Renal pelvis (tissue), 12 donors: ENCODE measurements around the gene DNM2. TPM values are rescaled to one million over a fixed set of nuclear protein-coding genes. Genes with fewer than 3 reads are reported as not detected.
"Not testable (repeated sequence)": the region's sequence is repeated elsewhere in the genome, so short reads cannot be mapped to it uniquely, and the experiment has no call there.

ENCODE experiments used
- DNase-seq: peaks from one replicate; pipeline ENCODE4 v3.0.0-alpha.2; 2013
- long read RNA-seq, 16 experiments: transcript quantifications; one replicate each; lab custom pipeline, GENCODE V29; 2026
- polyA plus RNA-seq, 3 donors: library from polyadenylated mRNA; unstranded; fragments of 120-200 nt; gene quantifications; one replicate each; pipeline ENCODE4 v1.2.1, GENCODE V29; 2013; ENCODE audit not compliant: insufficient read length in 3 of 3

DNM2 gene
- 100 to 1,000 TPM; 130 to 167 (median 158) TPM for polyA plus RNA-seq
- long read RNA-seq, donor 1, full-length matches to known transcripts = 17 of 48 reads
- long read RNA-seq, donor 1, partial matches to known transcripts = 31 of 48 reads
- long read RNA-seq, donor 1, other reads (novel, unspliced or antisense) = 0 of 48 reads
- long read RNA-seq, donor 2, full-length matches to known transcripts = 6 of 70 reads
- long read RNA-seq, donor 2, partial matches to known transcripts = 64 of 70 reads
- long read RNA-seq, donor 2, other reads (novel, unspliced or antisense) = 0 of 70 reads
- long read RNA-seq, donor 3, partial matches to known transcripts = 48 of 52 reads
- long read RNA-seq, donor 3, other reads (novel, unspliced or antisense) = 0 of 52 reads
- long read RNA-seq, donor 4, full-length matches to known transcripts = 14 of 51 reads
- long read RNA-seq, donor 4, partial matches to known transcripts = 37 of 51 reads
- long read RNA-seq, donor 4, other reads (novel, unspliced or antisense) = 0 of 51 reads
- long read RNA-seq, donor 5, partial matches to known transcripts = 28 of 57 reads
- long read RNA-seq, donor 5, other reads (novel, unspliced or antisense) = 24 of 57 reads
- long read RNA-seq, donor 6, full-length matches to known transcripts = 17 of 69 reads
- long read RNA-seq, donor 6, partial matches to known transcripts = 52 of 69 reads
- long read RNA-seq, donor 6, other reads (novel, unspliced or antisense) = 0 of 69 reads
- long read RNA-seq, donor 7, full-length matches to known transcripts = 15 of 160 reads
- long read RNA-seq, donor 7, partial matches to known transcripts = 145 of 160 reads
- long read RNA-seq, donor 7, other reads (novel, unspliced or antisense) = 0 of 160 reads
- long read RNA-seq, donor 8, partial matches to known transcripts = 6 of 10 reads
- long read RNA-seq, donor 8, other reads (novel, unspliced or antisense) = 0 of 10 reads
- long read RNA-seq, donor 9, full-length matches to known transcripts = 7 of 95 reads
- long read RNA-seq, donor 9, partial matches to known transcripts = 88 of 95 reads
- long read RNA-seq, donor 9, other reads (novel, unspliced or antisense) = 0 of 95 reads
- long read RNA-seq, donor 10, full-length matches to known transcripts = 15 of 65 reads
- long read RNA-seq, donor 10, partial matches to known transcripts = 50 of 65 reads
- long read RNA-seq, donor 10, other reads (novel, unspliced or antisense) = 0 of 65 reads
- long read RNA-seq, donor 11, full-length matches to known transcripts = 5 of 31 reads
- long read RNA-seq, donor 11, partial matches to known transcripts = 26 of 31 reads
- long read RNA-seq, donor 11, other reads (novel, unspliced or antisense) = 0 of 31 reads
- long read RNA-seq, donor 12, full-length matches to known transcripts = 28 of 127 reads
- long read RNA-seq, donor 12, partial matches to known transcripts = 99 of 127 reads
- long read RNA-seq, donor 12, other reads (novel, unspliced or antisense) = 0 of 127 reads
- long read RNA-seq, donor 13, full-length matches to known transcripts = 2 of 25 reads
- long read RNA-seq, donor 13, partial matches to known transcripts = 23 of 25 reads
- long read RNA-seq, donor 13, other reads (novel, unspliced or antisense) = 0 of 25 reads
- long read RNA-seq, donor 14 = 0 reads
- long read RNA-seq, donor 15 = 0 reads
- long read RNA-seq, donor 16, full-length matches to known transcripts = 9 of 71 reads
- long read RNA-seq, donor 16, partial matches to known transcripts = 62 of 71 reads
- long read RNA-seq, donor 16, other reads (novel, unspliced or antisense) = 0 of 71 reads

DNA sequence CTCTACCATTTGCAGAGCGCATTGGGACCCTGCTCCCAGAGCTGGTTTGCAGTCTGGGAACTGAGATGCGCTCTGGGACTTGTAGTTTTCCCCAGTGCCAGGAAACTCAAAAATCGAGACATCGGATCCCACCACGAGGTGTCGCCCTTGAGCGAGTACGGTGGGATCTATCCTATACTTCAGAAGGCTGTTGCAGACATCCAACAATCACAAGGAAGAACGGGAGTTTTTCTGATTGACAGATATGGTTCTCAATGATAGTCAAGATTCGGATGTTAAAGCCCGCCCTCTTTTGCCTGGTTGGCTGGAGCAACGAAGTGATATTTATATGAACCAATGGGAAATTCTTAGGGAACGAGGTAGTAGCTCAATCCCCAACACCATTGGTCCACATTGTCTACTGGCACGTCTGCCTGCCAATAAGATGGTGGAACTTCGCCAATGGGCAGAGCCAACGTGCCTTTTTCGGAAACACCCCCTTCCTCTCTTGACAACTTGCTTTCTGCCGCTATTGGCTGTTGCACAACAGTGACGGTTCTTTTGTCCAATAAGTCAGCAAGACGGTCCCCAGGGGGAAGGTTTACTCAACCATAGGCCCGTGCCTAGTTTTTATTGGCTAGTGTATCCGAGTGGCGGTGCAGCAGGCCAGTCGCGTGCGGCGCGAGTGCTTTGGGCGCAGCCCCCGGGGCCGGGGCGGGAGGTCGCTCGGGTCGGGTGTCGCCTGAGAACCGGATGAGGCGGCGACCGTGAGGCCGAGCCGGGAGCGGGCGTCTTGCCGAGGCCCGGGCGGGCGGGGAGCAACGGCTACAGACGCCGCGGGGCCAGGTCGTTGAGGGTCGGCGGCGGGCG is at the start of gene DNM2:
Gene DNM2, plus strand, starts transcription at position 724 of the 849 bp plus-strand sequence. CDS start 164 bp downstream, outside the sequence.
- peak; percentile 100 for DNase-seq

DNA sequence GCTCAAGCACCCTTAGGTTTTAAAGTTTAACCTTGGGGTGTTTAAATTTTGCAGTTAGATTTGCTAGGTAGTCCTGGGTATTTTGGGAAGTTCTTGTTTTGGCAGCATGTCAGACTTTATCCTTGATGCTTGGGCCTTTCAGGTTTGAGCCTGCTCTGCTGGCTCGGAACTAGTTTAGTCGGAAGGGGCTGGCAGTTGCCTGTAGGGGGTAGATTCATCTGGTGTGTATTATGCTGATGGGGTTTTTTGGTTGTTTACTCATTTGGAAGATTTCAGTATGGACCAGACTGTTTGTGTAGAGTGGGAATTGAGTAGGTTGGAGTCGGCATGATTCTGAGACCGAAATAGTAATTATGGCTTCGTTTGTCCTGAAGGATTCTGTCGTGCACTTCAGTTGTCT is 48.6 kb upstream of the DNM2 start:
- DNase-seq = no peak

DNA sequence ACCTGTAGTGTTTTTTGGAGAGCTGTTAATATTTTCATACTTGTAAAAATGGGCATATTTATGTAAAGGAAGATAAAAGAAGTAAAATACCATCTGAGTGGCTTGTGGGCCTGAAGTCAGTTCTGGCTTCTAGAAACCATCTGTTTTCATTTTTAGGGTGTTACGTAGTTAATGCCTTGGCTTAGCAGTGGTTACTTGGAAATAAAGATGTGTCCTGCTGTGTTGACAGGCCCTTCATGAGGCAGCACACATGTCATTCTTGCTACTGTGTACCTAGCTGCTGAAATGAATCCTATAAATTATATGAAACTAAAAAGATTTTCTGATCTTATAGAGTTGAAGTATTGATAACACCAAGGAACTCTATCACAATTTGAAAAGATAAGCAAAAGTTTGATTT is 47.7 kb upstream of the DNM2 start:
- DNase-seq = no peak

DNA sequence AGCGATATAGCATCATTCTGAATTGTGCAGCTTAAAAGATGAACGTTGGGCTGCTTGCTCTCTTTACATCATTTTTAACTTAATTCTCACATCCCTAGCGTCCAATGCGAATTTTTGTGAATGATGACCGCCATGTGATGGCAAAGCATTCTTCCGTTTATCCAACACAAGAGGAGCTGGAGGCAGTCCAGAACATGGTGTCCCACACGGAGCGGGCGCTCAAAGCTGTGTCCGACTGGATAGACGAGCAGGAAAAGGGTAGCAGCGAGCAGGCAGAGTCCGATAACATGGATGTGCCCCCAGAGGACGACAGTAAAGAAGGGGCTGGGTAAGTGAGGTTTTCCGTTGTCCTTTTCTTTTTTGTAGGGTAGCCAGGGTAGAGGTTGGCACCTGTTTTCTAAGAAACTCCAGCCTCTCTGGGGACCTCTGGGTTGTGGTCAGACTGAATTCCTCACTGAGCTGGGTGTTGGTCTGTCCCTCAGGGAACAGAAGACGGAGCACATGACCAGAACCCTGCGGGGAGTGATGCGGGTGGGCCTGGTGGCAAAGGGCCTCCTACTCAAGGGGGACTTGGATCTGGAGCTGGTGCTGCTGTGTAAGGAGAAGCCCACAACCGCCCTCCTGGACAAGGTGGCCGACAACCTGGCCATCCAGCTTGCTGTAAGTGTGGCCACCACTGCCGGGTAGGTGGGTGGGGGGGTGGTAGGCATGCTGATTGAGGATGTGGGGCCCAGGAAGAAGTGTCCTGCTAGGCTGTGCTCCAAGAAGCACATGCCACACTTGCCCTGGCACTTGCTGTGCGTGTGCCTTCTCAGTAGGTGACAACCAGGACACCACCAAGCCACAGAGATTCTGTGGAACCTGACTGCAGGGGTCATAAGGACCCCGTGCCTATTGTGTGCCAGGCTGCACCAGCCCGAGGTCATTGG is 46.7 kb upstream of the DNM2 start:
- DNase-seq = no peak

DNA sequence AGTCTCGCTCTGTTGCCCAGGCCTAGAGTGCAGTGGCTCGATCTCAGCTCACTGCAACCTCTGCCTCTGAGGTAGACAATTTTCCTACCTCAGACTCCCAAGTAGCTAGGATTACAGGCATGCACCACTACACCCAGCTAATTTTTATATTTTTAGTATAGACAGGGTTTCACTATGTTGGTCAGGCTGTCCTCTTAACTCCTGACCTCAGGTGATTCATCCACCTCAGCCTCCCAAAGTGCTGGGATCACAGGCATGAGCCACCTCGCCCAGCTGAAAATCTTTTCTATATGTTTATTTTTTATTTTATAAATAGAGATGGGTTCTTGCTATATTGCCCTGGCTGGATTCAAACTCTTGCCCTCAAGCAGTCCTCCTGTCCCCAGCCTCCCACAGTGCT is 46.0 kb upstream of the DNM2 start:
- DNase-seq = not testable (repeated sequence)

DNA sequence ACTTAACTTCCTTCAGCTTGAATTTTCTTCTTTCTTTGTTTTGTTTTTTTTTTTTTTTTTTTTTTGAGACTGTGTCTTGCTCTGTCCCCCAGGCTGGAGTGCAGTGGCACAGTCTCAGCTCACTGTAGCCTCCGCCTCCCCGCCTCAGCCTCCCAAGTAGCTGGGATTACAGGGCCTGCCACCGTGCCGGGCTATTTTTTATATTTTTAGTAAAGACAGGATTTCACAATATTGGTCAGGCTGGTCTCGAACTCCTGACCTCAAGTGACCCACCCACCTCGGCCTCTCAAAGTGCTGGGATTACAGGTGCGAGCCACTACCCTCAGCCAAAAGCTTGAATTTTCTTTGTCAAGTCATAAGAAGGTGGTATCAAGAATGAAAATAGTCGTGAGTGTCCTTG is 42.7 kb upstream of the DNM2 start:
- DNase-seq = not testable (repeated sequence)

DNA sequence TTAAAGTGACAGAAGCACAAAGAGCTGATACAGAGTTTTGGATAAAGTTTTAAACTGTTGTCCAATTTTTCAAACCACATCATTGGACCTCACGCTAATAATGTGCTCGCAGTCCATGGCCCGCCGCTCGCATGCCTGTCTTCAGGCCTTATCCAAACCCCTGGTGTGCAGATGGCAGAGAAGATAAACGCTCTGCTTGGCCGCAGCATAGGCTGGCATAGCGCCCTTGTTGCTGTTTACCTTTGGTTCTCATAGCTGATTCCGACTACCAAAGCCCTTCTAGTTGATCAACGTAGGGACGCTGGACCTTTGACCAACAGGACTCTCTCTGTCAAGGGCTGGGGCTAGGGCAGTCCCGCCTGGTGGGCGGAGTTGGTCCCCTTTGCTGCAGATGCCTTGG is 40.1 kb upstream of the DNM2 start:
- no peak for DNase-seq

DNA sequence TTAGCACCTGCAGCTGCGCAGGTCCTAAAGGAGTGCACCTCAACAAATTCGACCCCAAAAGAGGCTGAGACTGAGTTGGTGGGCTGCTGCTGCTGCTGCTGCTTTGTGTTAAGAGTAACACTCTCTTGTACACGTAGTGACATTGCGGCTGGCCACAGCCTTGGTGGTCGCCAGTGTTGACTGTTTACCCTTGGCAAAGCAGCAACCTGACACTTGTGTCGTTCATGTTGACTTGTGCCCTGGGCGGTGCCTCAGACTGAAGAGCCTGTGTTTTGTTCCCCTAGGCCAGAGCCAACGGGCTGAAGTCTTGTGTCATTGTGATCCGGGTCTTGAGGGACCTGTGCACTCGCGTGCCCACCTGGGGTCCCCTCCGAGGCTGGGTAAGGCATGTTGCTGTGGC is 39.1 kb upstream of the DNM2 start:
- DNase-seq = no peak

DNA sequence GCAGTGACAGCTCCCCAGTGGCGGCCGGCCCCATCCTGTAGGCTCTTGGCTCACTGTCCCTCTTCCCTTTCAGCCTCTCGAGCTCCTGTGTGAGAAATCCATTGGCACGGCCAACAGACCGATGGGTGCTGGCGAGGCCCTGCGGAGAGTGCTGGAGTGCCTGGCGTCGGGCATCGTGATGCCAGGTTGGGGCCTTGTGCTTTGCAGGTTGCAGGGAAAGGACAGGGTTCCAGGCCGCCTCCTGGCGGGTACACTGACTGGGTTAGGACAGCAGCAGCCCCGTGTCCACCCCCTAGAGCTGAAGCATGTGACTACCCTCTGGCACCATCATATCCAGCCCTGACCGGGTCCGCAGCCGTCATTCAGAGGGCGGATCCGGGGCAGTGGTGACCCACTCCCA is 38.1 kb upstream of the DNM2 start:
- DNase-seq = no peak

DNA sequence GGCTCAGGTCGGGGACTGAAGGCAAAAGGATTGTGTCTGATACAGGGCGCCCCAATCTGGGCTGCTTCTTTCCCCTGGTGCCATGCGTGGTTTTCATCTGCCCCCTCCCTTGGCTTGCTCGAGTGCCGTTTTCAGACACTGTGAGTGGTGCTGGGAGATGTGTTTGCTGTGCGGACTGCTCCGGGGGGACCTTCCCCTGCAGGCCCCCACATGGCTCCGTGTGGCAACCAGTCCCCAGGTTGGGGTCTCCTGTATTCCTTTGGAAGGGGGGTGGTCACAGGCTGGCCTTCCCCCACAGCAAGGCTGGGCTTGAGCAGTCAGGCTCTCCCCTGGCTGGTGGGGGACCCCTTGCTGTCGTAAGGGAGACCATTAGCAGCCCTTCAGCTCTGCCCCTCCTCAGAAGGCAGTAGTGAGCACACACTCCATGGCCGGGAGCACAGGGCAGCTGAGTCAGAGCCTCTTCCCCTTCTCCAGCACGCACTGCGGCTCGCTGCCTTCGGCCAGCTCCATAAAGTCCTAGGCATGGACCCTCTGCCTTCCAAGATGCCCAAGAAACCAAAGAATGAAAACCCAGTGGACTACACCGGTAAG is 37.2 kb upstream of the DNM2 start:
- DNase-seq = no peak

DNA sequence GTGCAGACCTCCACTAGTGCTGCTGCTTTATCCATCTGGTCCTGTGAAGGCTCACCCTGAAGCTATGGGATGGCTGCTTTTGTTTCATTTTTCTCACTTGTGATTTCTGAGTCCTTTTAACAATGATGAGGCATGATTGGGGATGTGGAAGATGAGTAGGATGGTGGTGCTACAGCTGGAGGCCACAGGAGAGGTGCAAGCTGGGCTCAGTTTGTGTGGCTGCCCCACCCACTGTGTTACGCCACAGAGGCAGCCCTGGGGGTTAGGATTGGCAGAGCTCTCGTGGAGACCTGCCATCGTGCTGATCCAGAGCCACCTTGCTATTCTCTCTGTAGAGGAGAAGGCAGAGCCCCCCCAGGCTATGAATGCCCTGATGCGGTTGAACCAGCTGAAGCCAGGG is 36.2 kb upstream of the DNM2 start:
- no peak for DNase-seq

DNA sequence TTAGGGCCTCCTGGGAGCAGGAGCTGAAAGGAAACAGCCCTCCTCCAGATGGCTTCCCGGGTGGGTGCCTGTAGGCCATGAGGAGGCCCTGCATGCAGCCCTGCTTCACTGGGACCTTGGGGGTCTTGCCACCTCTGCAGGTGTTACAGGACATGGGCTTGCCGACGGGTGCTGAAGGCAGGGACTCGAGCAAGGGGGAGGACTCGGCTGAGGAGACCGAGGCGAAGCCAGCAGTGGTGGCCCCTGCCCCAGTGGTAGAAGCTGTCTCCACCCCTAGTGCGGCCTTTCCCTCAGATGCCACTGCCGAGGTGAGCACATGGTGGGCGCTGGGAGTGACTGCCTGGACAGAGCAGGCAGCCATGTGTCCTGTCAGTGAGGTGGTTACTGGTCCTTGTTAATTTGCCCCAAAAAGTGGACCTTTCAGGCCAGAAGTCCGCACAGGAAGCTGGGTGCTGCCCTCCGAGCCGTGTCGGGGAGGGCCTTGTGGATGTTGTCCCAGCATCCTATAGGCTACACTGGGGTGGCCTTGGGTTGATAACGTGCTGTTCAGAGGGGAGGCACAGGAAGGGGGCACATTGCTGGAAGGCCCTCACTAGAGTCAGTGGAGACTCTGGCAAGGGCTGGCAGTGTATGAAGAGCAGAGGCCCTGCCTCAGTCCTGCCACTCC is 35.3 kb upstream of the DNM2 start:
- no peak for DNase-seq

DNA sequence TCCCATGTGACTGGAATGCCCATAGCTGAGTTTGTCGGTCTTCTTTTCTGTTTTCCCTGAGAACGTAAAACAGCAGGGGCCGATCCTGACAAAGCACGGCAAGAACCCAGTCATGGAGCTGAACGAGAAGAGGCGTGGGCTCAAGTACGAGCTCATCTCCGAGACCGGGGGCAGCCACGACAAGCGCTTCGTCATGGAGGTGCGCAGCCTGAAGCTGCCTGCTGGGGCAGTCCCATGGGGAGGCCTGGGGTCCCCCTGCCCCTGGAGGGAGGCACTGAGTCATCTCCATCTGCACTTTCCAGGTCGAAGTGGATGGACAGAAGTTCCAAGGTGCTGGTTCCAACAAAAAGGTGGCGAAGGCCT is 34.8 kb upstream of the DNM2 start:
- DNase-seq = no peak

DNA sequence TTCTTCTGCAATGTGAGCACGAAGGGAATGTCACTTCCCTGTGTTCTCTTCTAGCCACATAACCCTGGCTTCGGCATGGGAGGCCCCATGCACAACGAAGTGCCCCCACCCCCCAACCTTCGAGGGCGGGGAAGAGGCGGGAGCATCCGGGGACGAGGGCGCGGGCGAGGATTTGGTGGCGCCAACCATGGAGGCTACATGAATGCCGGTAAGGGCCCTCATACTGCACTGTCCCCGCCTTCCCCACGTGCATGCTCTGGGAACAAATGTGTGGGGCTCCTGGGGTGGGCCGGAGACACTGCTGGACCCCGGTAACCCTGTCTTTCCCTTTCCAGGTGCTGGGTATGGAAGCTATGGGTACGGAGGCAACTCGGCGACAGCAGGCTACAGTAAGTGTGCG is 34.3 kb upstream of the DNM2 start:
- no peak for DNase-seq

DNA sequence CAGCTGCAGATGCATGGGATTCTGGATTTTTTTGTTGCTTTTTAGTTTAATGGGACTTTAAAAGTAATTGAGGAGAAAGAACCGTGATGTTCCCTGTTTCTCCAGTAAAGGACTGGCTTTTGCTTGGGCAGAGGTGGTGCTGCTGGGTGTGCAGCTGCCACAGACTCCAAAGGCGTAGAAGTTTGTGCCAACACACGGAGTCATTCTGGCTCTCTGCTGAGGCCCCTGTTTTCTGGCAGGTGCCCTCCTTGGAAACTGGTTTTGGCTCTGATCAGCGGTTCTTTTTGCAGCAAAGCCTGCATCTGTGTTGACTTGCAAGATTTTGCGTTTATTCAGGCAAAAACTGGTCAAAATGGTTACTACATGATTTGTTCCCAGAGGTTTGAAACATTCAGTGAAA is 32.7 kb upstream of the DNM2 start:
- DNase-seq = no peak

DNA sequence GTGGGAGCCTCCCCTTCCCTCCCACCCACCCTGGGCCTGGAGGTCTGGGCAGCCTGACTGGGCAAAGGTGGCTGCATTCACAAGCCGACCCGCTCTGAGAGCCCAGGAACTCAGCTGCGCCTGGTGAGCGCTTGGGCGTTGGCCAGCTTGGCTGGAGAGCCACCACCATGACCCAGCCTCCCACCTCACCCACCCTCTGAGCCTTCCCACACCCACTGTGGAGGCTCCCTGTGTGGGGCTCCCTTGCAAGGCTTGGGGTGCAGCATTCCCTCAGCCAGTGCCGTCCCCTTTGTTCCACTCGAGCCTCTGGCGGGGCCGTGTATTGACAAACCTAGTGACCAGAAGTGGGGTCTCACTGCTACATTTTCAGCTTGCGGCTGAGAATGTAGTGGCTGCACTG is 31.7 kb upstream of the DNM2 start:
- DNase-seq = no peak

DNA sequence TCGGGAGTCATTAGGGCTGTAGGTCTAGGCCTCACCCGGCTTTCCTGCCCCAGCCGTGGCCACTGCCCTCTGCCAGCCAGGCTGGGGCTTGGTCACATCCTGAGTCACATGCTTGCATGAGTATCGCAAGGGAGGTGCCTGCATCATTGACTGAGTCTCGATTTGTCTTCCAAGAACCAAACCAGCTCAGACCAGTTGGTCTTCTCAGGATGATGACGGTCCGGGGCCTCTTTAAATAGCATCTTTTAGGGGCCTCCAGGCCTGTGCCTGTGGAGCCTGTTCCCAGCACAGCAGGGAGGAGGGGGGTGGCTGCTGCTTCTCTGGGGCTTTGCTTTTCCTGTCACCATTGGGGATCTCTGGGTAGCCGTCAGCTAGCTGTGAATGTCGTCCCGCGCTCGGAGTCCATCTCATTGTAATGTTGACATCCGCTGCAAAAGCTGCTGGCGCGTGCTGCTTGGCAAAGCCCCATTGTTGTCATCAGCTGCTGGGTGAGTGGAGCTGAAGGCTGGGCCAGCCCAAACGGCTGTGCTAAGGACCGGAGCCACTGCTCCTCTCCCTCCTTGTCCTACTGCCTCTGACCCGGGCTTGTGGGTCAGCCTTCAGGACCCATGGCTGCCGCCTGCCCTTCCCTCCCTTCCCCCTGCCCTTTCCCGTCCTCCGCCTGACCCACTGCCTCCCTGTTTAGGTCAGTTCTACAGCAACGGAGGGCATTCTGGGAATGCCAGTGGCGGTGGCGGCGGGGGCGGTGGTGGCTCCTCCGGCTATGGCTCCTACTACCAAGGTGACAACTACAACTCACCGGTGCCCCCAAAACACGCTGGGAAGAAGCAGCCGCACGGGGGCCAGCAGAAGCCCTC is 31.0 kb upstream of the DNM2 start:
- DNase-seq = no peak
